ENCODE data around the gene DNASE1.
A peak's percentile ranks its signal among the peaks of the same experiment; 100 is the strongest.

Gene DNASE1

DNA sequence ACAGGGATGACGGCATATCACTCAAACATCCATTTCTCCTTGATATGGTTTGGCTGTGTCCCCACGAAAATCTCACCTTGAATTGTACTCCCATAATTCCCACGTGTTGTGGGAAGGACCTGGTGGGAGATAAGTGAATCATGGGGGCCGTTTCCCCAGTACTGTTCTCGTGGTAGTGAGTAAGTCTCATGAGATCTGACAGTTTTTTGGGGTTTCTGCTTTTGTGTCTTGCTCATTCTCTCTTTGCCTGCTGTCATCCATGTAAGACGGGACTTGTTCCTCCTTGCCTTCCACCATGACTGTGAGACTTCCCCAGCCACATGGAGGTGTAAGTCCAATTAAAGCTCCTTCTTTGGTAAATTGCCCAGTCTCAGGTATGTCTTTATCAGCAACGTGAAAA lies 32.5 kb downstream of the DNASE1 start:
- in situ Hi-C loops (cut with MboI; ENCODE audit: low sequenced_read_pairs, unreplicated experiment) = no loop called here
- TF ChIP-seq CTCF (IDR thresholded peaks at IDR 0.05; ENCODE audit: borderline replicate concordance, control extremely low read depth, extremely low read depth, insufficient read depth, missing control alignments) = no peak
- DNase-seq (ENCODE audit: low spot score) = no peak

DNA sequence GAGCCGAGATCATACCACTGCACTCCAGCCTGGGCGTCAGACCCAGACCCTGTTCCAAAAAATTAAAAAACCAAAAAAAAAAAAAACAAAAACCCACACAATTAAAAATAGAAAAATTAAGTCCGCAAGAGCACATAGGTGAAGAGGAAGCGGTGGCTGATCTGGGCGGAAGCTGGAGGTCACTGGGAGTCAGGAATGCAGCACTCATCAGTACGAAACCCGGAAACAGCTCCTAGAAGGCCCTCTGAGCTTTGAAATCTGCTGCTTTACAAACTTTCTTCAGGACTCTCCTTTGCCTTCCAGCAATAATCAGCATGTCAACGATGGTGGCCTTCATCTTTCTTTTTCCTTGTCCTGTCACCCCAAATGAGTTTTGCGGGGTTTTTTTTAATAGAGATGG lies 33.3 kb downstream of the DNASE1 start:
- no peak for DNase-seq (ENCODE audit: low spot score)
- in situ Hi-C loops (cut with MboI; ENCODE audit: low sequenced_read_pairs, unreplicated experiment) = no loop called here
- TF ChIP-seq CTCF (IDR thresholded peaks at IDR 0.05; ENCODE audit: borderline replicate concordance, control extremely low read depth, extremely low read depth, insufficient read depth, missing control alignments) = no peak

DNA sequence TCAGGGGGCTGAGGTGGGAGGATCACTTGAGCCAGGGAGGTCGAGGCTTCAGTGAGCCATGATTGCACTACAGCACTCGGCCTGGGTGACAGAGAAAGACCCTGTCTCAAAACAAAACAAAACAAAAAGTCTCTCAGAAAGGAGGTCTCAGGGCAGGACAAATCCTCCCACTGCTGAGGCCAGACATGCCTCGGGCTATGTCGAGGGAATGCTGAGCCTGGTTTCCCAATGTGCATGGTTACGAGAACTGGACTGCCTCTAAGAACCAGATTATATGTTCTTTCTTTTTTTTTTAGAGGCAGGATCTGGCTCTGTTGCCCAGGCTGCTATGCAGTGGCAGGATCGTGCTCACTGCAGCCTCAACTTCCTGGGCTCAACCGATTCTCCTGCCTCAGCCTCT lies 35.2 kb downstream of the DNASE1 start:
- DNase-seq (ENCODE audit: low spot score) = no peak
- in situ Hi-C loops (cut with MboI; ENCODE audit: low sequenced_read_pairs, unreplicated experiment) = loop anchor here (5.0 kb wide), 1 partner anchor 188 kb away; no protein-coding TSS in a partner anchor
- TF ChIP-seq CTCF (IDR thresholded peaks at IDR 0.05; ENCODE audit: borderline replicate concordance, control extremely low read depth, extremely low read depth, insufficient read depth, missing control alignments) = no peak

DNA sequence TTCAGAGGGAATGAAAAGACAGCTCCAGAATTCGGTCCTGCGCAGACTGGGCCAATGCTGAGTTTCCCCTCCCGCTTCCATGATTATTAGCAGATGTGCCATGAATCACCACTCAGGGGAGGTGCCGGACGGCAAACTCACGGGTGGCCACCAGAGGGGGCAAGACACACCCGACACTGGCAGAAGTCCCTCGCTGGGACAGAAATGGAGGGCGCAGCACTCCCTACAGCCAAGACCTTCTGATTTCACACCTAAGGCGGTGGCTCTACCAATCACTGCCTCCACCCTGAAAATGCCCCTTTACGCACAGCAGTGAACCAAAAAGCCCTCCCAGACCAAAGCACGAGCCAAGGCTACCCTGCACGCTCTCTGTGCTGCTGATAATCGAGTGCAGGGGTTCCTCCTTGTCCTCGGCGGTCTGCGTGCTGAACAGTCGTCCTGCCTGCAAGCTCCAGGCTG lies 36.0 kb downstream of the DNASE1 start:
- DNase-seq (ENCODE audit: low spot score) = peak; percentile 89
- TF ChIP-seq CTCF (IDR thresholded peaks at IDR 0.05; ENCODE audit: borderline replicate concordance, control extremely low read depth, extremely low read depth, insufficient read depth, missing control alignments) = peak; percentile 94
- in situ Hi-C loops (cut with MboI; ENCODE audit: low sequenced_read_pairs, unreplicated experiment) = loop anchor here (5.0 kb wide), 1 partner anchor 187 kb away; no protein-coding TSS in a partner anchor

DNA sequence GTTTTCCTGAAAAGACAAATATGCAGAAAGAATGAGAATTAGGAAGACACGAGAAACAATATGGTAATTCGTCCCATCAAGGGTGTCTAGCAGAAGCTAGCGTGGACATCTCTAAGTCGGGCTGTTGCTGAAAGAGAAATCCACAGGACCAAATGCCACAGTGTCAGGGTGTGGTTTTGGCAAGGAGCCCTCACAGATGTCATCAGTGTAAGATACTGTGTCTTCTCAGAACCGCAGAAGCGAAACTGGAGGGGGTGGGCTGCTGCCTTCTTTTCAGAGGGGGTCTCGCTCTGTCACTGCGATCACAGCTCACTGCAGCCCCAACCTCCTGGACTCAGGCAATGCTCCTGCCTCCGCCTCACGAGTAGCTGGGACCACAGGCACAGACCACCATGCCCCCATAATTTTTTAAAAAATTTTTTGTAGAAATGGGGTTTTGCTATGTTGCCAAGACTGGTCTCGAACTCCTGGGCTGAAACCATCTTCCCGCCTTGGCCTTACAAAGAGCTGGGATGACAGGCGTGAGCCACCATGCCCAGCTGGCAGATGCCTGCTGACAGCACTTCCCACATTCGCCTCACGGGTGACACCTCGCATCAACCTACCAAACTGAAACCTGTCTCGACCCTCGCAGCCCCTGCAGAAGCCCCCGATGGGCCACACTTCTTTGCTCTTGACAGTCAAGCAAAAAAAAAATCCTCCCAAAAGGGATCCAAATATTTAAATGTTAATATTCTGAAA lies 36.7 kb downstream of the DNASE1 start:
- no peak for DNase-seq (ENCODE audit: low spot score)
- TF ChIP-seq CTCF (IDR thresholded peaks at IDR 0.05; ENCODE audit: borderline replicate concordance, control extremely low read depth, extremely low read depth, insufficient read depth, missing control alignments) = no peak
- in situ Hi-C loops (cut with MboI; ENCODE audit: low sequenced_read_pairs, unreplicated experiment) = loop anchor here (5.0 kb wide), 1 partner anchor 186 kb away; no protein-coding TSS in a partner anchor

DNA sequence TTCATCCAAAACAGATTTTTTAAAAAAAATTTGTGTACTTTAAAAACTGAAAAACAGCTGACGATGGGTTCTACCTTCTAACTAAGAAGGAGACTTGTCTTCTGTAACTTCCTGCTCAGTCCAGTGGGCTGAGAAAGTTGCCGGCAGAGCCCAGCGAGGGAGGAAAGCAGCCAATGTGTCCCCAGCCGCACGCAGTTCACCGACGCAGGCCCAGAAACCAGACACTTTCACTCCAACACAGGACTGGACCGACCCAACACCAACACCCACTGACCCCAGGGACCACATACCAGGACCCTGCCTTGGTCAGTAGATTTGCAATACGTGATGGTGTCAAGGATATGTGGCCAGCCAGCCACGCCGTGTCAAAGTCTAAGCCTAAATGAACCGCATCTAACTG lies 37.3 kb downstream of the DNASE1 start:
- no peak for TF ChIP-seq CTCF (IDR thresholded peaks at IDR 0.05; ENCODE audit: borderline replicate concordance, control extremely low read depth, extremely low read depth, insufficient read depth, missing control alignments)
- DNase-seq (ENCODE audit: low spot score) = no peak
- in situ Hi-C loops (cut with MboI; ENCODE audit: low sequenced_read_pairs, unreplicated experiment) = loop anchor here (5.0 kb wide), 1 partner anchor 186 kb away; no protein-coding TSS in a partner anchor
